GM12878 (cell line): ENCODE measurements around the gene NDC1. TPM values are rescaled to one million over a fixed set of nuclear protein-coding genes. Genes with fewer than 3 reads are reported as not detected.

Experiments
- ATAC-seq: fragments of 200-7000 bp; cut with Tn5 transposase; 3 replicates; pipeline ENCODE4 v1.9.1; 2020; ENCODE audit warnings: mild to moderate bottlenecking, moderate library complexity
- BruUV-seq: library from RNA; stranded (reverse); fragments of 400-500 nt; replicated peaks from 2 replicates; lab custom pipeline; 2021; lab: Mats Ljungman, UMichigan
- CTCF ChIA-PET: fragments of 300-600 bp; sonication (Branson Sonifier 250); formaldehyde crosslinking; extraction: SDS; loops from one replicate; lab custom pipeline; 2021; ENCODE audit warnings: inconsistent platforms; lab: Yijun Ruan, JAX
- POLR2A ChIA-PET: fragments of 350-600 bp; formaldehyde crosslinking; extraction: SDS; loops from one replicate; lab custom pipeline; 2021; ENCODE audit warnings: inconsistent platforms; lab: Charles Lee
- RAD21 ChIA-PET: fragments of 300-600 bp; sonication (Branson Sonifier 250); formaldehyde crosslinking; loops from one replicate; lab custom pipeline; 2023; ENCODE audit warnings: antibody characterized with exemption; ENCODE audit not compliant: unreplicated experiment; lab: Charles Lee
- SMC1A ChIA-PET: fragments of 300-600 bp; sonication (Branson Sonifier 250); formaldehyde crosslinking; loops from one replicate; lab custom pipeline; 2023; ENCODE audit not compliant: unreplicated experiment, uncharacterized antibody; lab: Charles Lee
- DNase-seq: peaks from one replicate; pipeline ENCODE4 v3.0.0-alpha.2; 2011; ENCODE audit warnings: low read depth, low spot score
- FAIRE-seq: peaks from 3 replicates; lab custom pipeline; 2011; peaks lifted over from hg19 to GRCh38; lab: Jason Lieb, UNC
- H2AFZ ChIP-seq: 2 replicates; pipeline ENCODE4 v1.6.0; 2011; ENCODE audit warnings: low read depth, low read length, control low read depth; ENCODE audit not compliant: control insufficient read depth
- H3K27ac ChIP-seq: 2 replicates; pipeline ENCODE4 v1.5.1; 2011; ENCODE audit warnings: control low read depth; ENCODE audit not compliant: control insufficient read depth, insufficient read depth
- H3K27me3 ChIP-seq, 2 experiments: replicated peaks in 1 of 2; 2 replicates each; pipeline versions ENCODE4 v1.6.0 to v1.6.1; 2011; ENCODE audit warnings: low read length in 1 of 2; ENCODE audit not compliant: control insufficient read depth in 2 of 2, insufficient read depth in 2 of 2
- H3K36me3 ChIP-seq, 2 experiments: 2 replicates each; pipeline ENCODE4 v1.5.1; 2011; ENCODE audit warnings: low read length in 1 of 2; ENCODE audit not compliant: control insufficient read depth in 2 of 2, insufficient read depth in 2 of 2
- H3K4me1 ChIP-seq: 2 replicates; pipeline ENCODE4 v1.6.1; 2011; ENCODE audit warnings: mild to moderate bottlenecking, low read length, moderate library complexity, mixed read lengths; ENCODE audit not compliant: control insufficient read depth, insufficient read depth
- H3K4me2 ChIP-seq: 2 replicates; pipeline ENCODE4 v1.6.0; 2011; ENCODE audit warnings: control low read depth; ENCODE audit not compliant: control insufficient read depth, insufficient read depth
- H3K4me3 ChIP-seq: fragments of 200-600 bp; sonication (generic); 2 replicates; pipeline ENCODE4 v1.5.1; 2016
- H3K79me2 ChIP-seq: 2 replicates; pipeline ENCODE4 v1.6.0; 2011; ENCODE audit warnings: low read length; ENCODE audit not compliant: control insufficient read depth, insufficient read depth
- H3K9ac ChIP-seq: 2 replicates; pipeline ENCODE4 v1.8.0; 2011; ENCODE audit warnings: low read length, control low read depth, mixed read lengths; ENCODE audit not compliant: control insufficient read depth, insufficient read depth
- H3K9me3 ChIP-seq: replicated peaks from 3 replicates; pipeline ENCODE4 v1.5.1; 2011; ENCODE audit warnings: mild to moderate bottlenecking, low read length; ENCODE audit not compliant: control insufficient read depth, insufficient read depth
- H4K20me1 ChIP-seq: 2 replicates; pipeline ENCODE4 v1.6.0; 2011; ENCODE audit not compliant: control insufficient read depth, insufficient read depth
- GABPA ChIP-seq: IDR thresholded peaks from 2 replicates; pipeline ENCODE4 v1.6.1; 2014; ENCODE audit warnings: antibody characterized with exemption, low read depth, mild to moderate bottlenecking, inconsistent platforms
- IKZF1 ChIP-seq: fragments of 450-650 bp; conservative IDR thresholded peaks from 2 replicates; pipeline ENCODE4 v1.6.1; 2017; ENCODE audit warnings: antibody characterized with exemption, mild to moderate bottlenecking
- MEF2A ChIP-seq: IDR thresholded peaks from 2 replicates; pipeline ENCODE4 v1.6.1; 2011; ENCODE audit warnings: low read depth, mild to moderate bottlenecking, low read length, moderate library complexity; ENCODE audit not compliant: insufficient read depth
- NRF1 ChIP-seq: conservative IDR thresholded peaks from 2 replicates; pipeline ENCODE4 v1.6.1; 2011; ENCODE audit warnings: mild to moderate bottlenecking, low read depth, low read length, improper control_type of control experiment
- PML ChIP-seq: IDR thresholded peaks from 2 replicates; pipeline ENCODE4 v1.6.1; 2012; ENCODE audit warnings: low read length, inconsistent platforms
- POLR2A ChIP-seq: IDR thresholded peaks from 2 replicates; pipeline ENCODE4 v1.6.1; 2011; ENCODE audit warnings: low read depth, mild to moderate bottlenecking, low read length
- SMARCA5 ChIP-seq: fragments of 450-650 bp; IDR thresholded peaks from 2 replicates; pipeline ENCODE4 v1.6.1; 2017; ENCODE audit warnings: mild to moderate bottlenecking
- TBL1XR1 ChIP-seq: IDR thresholded peaks from 2 replicates; pipeline ENCODE4 v1.6.1; 2012; ENCODE audit warnings: low read depth, low read length, improper control_type of control experiment
- WGBS: methylation state at CpG from one replicate; pipeline ENCODE4 v1.1.6; 2016; ENCODE audit warnings: low lambda C conversion rate; ENCODE audit not compliant: insufficient replicate concordance, insufficient coverage; ENCODE audit errors: missing lambda C conversion rate; 5-methylcytosine and 5-hydroxymethylcytosine counted together
- in situ Hi-C: fragments of 300-500 bp; cut with MboI; formaldehyde crosslinking; loops from 9 replicates; pipeline ENCODE4 v1.14.3; 2018; ENCODE audit warnings: mixed read lengths
- intact Hi-C: fragments of 100-400 bp; cut with micrococcal nuclease; formaldehyde crosslinking; loops from one replicate; pipeline ENCODE4 v1.14.2; 2022; ENCODE audit not compliant: unreplicated experiment
- polyA plus RNA-seq, 11 experiments: library from polyadenylated mRNA; depleted of rRNA in 4 of 11; unstranded in 6 of 11; stranded (reverse) in 5 of 11; fragments of >200 nt; fragmentation: Nextera tagmentation in 4 of 11; fragmentation: Illumina TruSeq in 1 of 11; extraction: Ambion mirVana in 4 of 11; extraction: Trizol in 1 of 11; gene quantifications; 1 replicate in 1 of 11; 2 replicates in 10 of 11; pipeline versions ENCODE4 v1.2.1 to v1.2.3, GENCODE V29; 2011 to 2016; ENCODE audit warnings: inconsistent platforms in 2 of 11, missing spikeins in 2 of 11, low read depth in 1 of 11
- total RNA-seq, 4 experiments: library from RNA; depleted of rRNA in 3 of 4; stranded (reverse); fragments of >200 nt in 3 of 4; fragmentation: Illumina TruSeq in 1 of 4; extraction: Trizol in 1 of 4; gene quantifications; 2 replicates each; pipeline versions ENCODE4 v1.2.1 to v1.2.3, GENCODE V29; 2013 to 2021
- TF ChIP-seq, protein P1 (sequence below): fragments of 450-650 bp; formaldehyde crosslinking; IDR thresholded peaks from 2 replicates; pipeline ENCODE4 v1.4.0; 2020; ENCODE audit warnings: mild to moderate bottlenecking, moderate library complexity
- TF ChIP-seq, protein P2 (sequence below): fragments of 450-650 bp; formaldehyde crosslinking; IDR thresholded peaks from 2 replicates; pipeline ENCODE4 v1.5.0; 2022; ENCODE audit warnings: mild to moderate bottlenecking, missing genetic modification characterization

The NDC1 gene
- total and polyA plus RNA-seq, 10 of the 15 experiments (the other 5 are each of a cell fraction or from before 2014, with no cell fraction given) = 20.2 to 77.6 (median 47.1) TPM

DNA sequence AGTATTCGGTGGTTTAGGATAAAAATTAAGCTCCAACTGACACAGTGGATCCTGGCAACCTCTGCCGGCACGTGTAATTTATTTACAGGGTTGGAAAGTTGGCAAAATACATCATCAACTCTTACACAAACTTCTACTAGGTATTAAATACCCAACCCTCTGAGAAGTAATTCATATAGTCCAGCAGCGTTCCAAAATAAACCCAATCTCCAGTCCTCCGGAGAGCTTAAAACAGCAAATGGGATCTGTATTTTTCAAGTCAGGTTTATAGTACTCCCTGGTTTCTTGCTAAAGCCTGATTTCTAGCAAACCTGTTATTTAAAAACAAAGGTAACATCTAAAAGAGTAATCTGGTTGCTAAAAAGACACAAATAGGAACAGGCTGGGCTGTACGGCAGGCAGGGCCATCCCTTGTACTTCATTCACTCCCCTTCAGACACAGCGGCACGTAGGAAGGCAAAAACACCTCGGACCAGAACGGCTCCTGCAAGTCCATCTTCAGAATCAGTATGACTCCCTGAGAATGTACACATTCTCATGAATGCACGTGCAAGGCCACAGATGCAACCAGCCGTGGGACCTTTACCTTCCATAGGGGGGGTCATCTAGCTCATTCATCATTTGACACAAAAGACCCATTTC is 107.8 kb downstream of the NDC1 start:
- TF ChIP-seq GABPA (no peak), NRF1 (no peak), IKZF1 (no peak), TBL1XR1 (no peak), MEF2A (no peak), PML (no peak), SMARCA5 (no peak), POLR2A (no peak)
- TF ChIP-seq, protein P1, sequence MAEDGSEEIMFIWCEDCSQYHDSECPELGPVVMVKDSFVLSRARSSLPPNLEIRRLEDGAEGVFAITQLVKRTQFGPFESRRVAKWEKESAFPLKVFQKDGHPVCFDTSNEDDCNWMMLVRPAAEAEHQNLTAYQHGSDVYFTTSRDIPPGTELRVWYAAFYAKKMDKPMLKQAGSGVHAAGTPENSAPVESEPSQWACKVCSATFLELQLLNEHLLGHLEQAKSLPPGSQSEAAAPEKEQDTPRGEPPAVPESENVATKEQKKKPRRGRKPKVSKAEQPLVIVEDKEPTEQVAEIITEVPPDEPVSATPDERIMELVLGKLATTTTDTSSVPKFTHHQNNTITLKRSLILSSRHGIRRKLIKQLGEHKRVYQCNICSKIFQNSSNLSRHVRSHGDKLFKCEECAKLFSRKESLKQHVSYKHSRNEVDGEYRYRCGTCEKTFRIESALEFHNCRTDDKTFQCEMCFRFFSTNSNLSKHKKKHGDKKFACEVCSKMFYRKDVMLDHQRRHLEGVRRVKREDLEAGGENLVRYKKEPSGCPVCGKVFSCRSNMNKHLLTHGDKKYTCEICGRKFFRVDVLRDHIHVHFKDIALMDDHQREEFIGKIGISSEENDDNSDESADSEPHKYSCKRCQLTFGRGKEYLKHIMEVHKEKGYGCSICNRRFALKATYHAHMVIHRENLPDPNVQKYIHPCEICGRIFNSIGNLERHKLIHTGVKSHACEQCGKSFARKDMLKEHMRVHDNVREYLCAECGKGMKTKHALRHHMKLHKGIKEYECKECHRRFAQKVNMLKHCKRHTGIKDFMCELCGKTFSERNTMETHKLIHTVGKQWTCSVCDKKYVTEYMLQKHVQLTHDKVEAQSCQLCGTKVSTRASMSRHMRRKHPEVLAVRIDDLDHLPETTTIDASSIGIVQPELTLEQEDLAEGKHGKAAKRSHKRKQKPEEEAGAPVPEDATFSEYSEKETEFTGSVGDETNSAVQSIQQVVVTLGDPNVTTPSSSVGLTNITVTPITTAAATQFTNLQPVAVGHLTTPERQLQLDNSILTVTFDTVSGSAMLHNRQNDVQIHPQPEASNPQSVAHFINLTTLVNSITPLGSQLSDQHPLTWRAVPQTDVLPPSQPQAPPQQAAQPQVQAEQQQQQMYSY (CRISPR knock-in tag) = no peak
- TF ChIP-seq, protein P2, sequence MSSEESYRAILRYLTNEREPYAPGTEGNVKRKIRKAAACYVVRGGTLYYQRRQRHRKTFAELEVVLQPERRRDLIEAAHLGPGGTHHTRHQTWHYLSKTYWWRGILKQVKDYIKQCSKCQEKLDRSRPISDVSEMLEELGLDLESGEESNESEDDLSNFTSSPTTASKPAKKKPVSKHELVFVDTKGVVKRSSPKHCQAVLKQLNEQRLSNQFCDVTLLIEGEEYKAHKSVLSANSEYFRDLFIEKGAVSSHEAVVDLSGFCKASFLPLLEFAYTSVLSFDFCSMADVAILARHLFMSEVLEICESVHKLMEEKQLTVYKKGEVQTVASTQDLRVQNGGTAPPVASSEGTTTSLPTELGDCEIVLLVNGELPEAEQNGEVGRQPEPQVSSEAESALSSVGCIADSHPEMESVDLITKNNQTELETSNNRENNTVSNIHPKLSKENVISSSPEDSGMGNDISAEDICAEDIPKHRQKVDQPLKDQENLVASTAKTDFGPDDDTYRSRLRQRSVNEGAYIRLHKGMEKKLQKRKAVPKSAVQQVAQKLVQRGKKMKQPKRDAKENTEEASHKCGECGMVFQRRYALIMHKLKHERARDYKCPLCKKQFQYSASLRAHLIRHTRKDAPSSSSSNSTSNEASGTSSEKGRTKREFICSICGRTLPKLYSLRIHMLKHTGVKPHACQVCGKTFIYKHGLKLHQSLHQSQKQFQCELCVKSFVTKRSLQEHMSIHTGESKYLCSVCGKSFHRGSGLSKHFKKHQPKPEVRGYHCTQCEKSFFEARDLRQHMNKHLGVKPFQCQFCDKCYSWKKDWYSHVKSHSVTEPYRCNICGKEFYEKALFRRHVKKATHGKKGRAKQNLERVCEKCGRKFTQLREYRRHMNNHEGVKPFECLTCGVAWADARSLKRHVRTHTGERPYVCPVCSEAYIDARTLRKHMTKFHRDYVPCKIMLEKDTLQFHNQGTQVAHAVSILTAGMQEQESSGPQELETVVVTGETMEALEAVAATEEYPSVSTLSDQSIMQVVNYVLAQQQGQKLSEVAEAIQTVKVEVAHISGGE = no peak
- ChIA-PET SMC1A (no interaction called here), POLR2A (no interaction called here), CTCF (no interaction called here), RAD21 (no interaction called here)
- intact Hi-C loops = no loop called here
- no peak for DNase-seq
- in situ Hi-C loops = no loop called here
- Histone ChIP-seq H3K27me3 (peaks cover 0 to 4% of the 10 kb centered on the region in 2 experiments; a peak in 1 of 4 replicates), H3K4me1 (no peaks in the 10 kb centered on the region), H4K20me1 (no peaks in the 10 kb centered on the region; the same call in 1 of the 2 replicates), H3K4me3 (no peak overlapping the region), H3K36me3 (no peaks in the 10 kb centered on the region), H3K27ac (no peak overlapping the region), H3K4me2 (no peak overlapping the region), H3K9ac (no peak overlapping the region), H3K9me3 (no peaks in the 10 kb centered on the region), H3K79me2 (no peaks in the 10 kb centered on the region), H2AFZ (no peak overlapping the region)
- no peak for FAIRE-seq
- WGBS = 58% methylated on average over 12 of the region's 12 CpGs
- BruUV-seq = no TSS peak
- ATAC-seq = no peak
